IPS-18c (cell line): ENCODE results near the gene KRTCAP2.
"Not testable (repeated sequence)": the region's sequence is repeated elsewhere in the genome, so short reads cannot be mapped to it uniquely, and the experiment has no call there.

Experiments
- H3K4me3 ChIP-seq: 2 replicates; pipeline ENCODE4 v1.7.0; 2013; ENCODE audit warnings: low read depth, mild to moderate bottlenecking, low read length, moderate library complexity; ENCODE audit not compliant: insufficient read depth
- H3K9me3 ChIP-seq: one replicate; pipeline ENCODE4 v1.6.1; 2013; ENCODE audit warnings: mild to moderate bottlenecking, low read length, moderate library complexity; ENCODE audit not compliant: control insufficient read depth, insufficient read depth

The KRTCAP2 gene

GRCh38 chr1:155202731-155203515, 29.8 kb upstream of the KRTCAP2 start:
- H3K9me3 ChIP-seq, result no peaks in the 10 kb centered on the region
- H3K4me3 ChIP-seq, result no peak overlapping the region

DNA sequence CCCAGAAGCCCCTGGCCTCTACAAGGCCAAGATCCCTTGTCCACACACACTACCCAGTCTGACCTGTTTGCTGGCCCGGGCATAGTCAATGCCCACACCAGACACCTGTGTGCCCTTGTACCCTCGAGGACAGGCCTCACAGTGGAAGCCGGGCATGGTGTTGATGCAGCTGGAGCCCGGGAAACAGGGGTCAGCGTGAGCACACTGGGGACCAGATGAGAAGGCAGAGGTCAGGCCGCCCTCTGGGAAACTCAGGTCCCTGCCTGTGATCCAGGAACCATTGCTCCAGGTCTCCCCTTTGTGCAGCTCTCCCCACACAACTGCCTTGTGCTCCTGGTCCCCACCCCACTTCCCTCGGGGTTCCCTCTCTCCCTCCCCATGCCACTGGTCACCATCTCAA, 29.1 kb upstream of the KRTCAP2 start:
- Histone ChIP-seq H3K9me3 (no peaks in the 10 kb centered on the region), H3K4me3 (no peak overlapping the region)

GRCh38 chr1:155200920-155201319, 27.8 kb upstream of the KRTCAP2 start:
- Histone ChIP-seq H3K9me3 (no peaks in the 10 kb centered on the region), H3K4me3 (no peak overlapping the region)

GRCh38 chr1:155199792-155200191, 26.7 kb upstream of the KRTCAP2 start:
- no peak overlapping the region for H3K4me3 ChIP-seq
- no peaks in the 10 kb centered on the region for H3K9me3 ChIP-seq

DNA sequence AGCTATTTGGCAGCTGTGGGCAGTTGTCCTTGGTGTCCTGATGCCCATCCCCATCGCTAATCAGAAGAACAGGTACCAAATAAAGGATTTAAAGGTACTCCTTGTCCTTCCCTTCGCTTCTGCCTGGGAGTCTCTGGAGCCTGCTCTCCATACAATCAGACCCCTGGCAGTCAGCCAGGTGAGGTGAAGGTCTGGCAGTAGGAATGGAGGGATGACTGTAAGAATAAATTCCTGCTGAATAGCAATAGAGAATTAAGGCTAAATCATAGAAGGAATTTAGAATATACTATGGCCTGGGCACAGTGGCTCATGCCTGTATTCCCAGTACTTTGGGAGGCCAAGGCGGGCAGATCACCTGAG, 25.4 kb upstream of the KRTCAP2 start:
- H3K9me3 ChIP-seq, result no peaks in the 10 kb centered on the region
- no peak overlapping the region for H3K4me3 ChIP-seq

DNA sequence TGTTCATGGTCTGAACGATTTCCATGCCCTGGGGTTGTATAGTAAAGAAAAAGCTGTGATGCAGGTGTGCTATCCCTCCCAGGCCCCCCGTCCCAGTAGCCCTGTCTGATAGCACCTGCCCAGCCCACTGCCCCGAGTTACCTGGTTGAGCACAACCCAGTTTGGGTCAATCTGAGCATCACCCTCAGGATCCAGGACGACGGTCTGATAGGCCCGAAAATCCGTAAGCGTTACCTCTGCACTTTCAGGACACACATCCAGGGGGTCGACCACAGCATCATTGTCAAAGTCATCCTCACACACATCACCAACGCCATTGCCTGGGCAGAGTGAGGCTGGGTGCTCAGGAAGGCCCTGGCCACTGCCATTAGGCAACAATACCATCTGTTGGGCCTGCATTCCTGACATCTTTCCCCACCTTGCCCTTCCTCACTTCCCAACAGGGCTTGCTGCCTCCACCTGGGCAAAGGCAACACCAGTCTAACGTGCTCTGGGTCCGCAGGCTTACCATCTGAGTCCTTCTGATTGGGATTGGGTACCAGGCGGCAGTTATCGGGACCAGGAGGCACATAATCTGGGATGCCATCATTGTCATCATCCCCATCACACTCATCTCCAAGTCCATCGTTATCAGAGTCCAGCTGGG, 24.9 kb upstream of the KRTCAP2 start:
- Histone ChIP-seq H3K9me3 (no peaks in the 10 kb centered on the region), H3K4me3 (no peak overlapping the region)

DNA sequence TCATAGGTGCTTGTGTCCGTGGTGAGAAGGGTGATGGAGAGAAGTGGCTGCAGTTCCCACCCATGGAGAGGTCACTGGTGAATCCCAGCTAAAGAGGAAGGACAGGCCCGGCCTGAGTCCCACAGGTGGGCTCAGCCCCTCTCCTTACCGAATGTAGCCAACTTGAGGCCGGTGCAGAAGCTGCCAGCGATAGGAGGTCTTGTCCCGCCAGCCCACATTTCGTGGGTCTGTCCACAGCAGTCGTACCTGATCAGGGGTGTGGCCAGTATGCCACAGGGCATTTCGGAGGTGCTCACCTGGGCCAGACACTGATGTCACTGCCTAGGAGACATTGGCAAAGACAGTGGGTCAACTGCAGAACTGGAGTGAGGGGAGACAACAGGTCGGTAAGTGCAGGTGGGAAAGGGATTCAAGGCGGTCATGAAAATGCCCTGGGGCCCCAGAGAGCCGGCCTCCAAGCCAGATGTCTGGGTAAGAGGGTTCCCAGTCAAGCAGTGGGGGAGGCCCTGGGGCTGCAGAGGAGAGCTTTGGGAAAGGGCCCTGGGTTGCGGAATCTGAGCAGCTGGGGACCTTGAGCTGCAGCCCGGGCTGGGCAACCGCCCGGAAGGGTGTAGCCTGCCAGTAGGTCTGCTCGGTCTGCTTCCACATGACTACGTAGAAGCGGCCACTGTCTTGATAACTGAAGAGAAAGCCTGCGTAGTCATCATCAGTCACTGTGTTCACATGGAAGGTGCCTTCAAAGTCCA, 24.0 kb upstream of the KRTCAP2 start:
- H3K4me3 ChIP-seq, result peak overlapping the region; percentile 46
- H3K9me3 ChIP-seq, result no peaks in the 10 kb centered on the region

DNA sequence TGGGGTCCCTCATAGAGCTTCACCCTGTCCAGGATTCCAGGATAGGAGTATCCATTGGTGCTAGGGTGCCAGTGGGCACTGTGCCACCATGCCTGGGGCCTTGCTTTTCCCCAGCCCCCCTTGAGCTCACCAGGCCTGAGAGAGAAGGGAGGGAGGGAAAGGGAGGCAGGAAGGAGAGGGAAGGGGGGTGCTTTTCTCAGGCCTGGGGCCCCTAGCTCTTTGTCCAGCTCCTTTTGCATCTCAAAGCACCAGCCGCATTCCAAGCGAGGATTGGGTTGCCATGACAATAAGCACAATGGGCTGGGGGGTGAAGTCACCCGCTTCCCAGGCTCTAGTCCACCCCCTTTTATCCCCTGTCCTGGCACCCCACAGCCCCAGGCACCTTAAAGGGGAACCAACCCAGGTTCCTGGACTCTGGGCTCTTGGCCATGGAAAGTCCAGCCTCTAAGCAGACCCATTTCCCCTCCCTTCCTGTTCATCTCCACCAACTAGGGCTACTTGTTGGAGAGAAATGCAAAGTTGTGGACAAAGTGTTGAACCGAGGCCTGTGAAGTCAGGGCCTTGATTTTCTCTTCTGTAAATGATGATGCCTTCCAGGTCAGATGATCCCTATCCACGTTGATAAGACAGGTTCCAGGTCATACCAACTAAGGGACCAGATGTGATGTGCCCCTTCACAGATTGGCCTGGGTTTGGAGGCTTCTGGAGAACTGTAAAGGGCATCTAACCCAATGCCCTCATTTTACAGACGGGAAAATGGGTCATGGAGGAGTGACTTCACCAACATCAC, 23.2 kb upstream of the KRTCAP2 start:
- Histone ChIP-seq H3K9me3 (no peaks in the 10 kb centered on the region), H3K4me3 (peak overlapping the region; percentile 94)

- Histone ChIP-seq H3K4me3 (peak overlapping the region; percentile 94), H3K9me3 (no peaks in the 10 kb centered on the region)
These were observed 22.3 kb upstream of the KRTCAP2 start for GRCh38 chr1:155195201-155196102.

- H3K9me3 ChIP-seq, result not testable (repeated sequence)
These were observed 20.8 kb upstream of the KRTCAP2 start for GRCh38 chr1:155193991-155194240.

DNA sequence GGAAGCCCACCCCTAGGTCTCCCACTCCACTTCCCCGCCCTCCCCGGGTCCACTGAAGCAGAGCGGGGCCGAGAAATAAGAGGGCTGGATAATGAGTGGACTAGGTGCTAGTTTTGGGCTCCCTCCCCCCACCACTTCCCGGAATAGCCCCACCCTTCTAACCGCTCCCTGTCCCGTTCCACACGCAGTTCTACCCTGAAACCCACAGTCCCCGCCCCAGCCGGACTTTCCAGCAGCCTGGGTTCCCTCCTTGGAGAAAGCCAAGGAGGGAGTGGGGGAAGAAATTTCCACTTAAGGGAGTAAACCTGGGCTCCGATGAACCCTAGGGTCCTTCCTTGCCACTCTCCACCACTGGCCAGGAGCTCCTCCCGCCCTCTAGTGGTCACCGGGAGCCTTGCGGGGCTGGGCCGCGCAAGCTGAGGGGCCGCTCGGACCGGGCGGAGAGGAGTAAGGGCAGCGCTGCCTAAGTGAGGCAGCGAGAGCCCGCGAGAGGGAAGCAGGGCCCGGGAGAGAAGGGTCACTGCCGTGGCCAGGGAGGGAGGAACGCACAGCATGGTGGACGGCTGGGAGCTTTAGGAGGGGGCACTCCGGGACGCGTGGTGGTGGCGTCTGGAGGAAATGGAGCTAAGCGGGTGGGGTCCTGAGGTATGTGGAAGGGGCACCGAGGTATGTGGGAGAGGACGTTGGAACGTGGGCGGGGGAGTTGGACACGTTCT, 20.3 kb upstream of the KRTCAP2 start:
- Histone ChIP-seq H3K4me3 (peak overlapping the region; percentile 81), H3K9me3 (no peaks in the 10 kb centered on the region)

More at GRCh38 chr1:155193991-155194240, 20.8 kb upstream of the KRTCAP2 start:
- H3K4me3 ChIP-seq, result peak overlapping the region; percentile 81

- Histone ChIP-seq H3K4me3 (peak overlapping the region; percentile 81; the same call in 1 of the 2 replicates), H3K9me3 (no peaks in the 10 kb centered on the region)
These were observed 19.5 kb upstream of the KRTCAP2 start for GRCh38 chr1:155192346-155193274.

- Histone ChIP-seq H3K9me3 (no peaks in the 10 kb centered on the region), H3K4me3 (no peak overlapping the region)
These were observed 18.8 kb upstream of the KRTCAP2 start for GRCh38 chr1:155191904-155192303.

- not testable (repeated sequence) for H3K4me3 ChIP-seq, H3K9me3 ChIP-seq
These were observed 16.8 kb upstream of the KRTCAP2 start for GRCh38 chr1:155189926-155190325.

- Histone ChIP-seq H3K9me3 (no peaks in the 10 kb centered on the region), H3K4me3 (no peak overlapping the region)
These were observed 15.2 kb upstream of the KRTCAP2 start for GRCh38 chr1:155188268-155188667.
